ENCODE results near the gene PRXL2A. TPM values are rescaled to one million over a fixed set of nuclear protein-coding genes. Genes with fewer than 3 reads are reported as not detected.

PRXL2A gene
- total RNA-seq, 1 donor from 2014 or later = 29.9 TPM

DNA sequence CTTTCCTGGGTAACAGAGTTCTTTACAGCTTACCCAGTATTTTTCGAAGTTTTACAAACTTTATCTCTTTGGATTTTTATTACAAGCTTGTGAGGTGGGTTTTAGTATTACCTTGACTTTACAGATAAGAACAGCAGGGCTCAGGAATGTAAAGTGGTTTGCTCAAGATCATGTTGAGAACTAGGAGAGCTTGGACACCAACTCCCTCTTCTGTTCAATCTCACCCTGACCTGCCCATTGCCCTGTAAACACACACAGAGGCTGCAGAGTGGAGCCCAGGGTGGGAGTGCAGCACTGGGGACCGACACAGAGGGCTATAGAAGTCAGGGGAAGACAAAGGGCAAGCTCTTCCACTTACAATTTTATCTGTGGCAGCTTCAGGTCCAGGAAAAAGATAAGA is 41.2 kb downstream of the PRXL2A start:
- FAIRE-seq (no peak), DNase-seq (ENCODE audit: low read depth) (no peak)
- peaks cover 4% of the 10 kb centered on the region for H3K79me2 ChIP-seq (ENCODE audit: insufficient read depth, low read length)
- no peak overlapping the region for H2AFZ ChIP-seq (ENCODE audit: low read depth, low read length)
- no peak overlapping the region for H3K4me3 ChIP-seq (ENCODE audit: insufficient read depth, low read depth, low read length)
- no peaks in the 10 kb centered on the region for H3K9me3 ChIP-seq (ENCODE audit: insufficient read depth, low read depth, low read length)
- Mint-ChIP-seq H3K27me3 (ENCODE audit: low read depth, unreplicated experiment) (no peaks in the 10 kb centered on the region), H3K4me3 (ENCODE audit: unreplicated experiment) (no peak overlapping the region), H3K27ac (ENCODE audit: unreplicated experiment) (no peak overlapping the region), H3K36me3 (ENCODE audit: low read depth, unreplicated experiment) (no peaks in the 10 kb centered on the region), H3K4me1 (ENCODE audit: low read depth, unreplicated experiment) (peaks cover 15% of the 10 kb centered on the region), H3K9me3 (ENCODE audit: unreplicated experiment) (no peaks in the 10 kb centered on the region)
- no peak overlapping the region for H3K9ac ChIP-seq (ENCODE audit: low read length)
- TF ChIP-seq, protein P1, sequence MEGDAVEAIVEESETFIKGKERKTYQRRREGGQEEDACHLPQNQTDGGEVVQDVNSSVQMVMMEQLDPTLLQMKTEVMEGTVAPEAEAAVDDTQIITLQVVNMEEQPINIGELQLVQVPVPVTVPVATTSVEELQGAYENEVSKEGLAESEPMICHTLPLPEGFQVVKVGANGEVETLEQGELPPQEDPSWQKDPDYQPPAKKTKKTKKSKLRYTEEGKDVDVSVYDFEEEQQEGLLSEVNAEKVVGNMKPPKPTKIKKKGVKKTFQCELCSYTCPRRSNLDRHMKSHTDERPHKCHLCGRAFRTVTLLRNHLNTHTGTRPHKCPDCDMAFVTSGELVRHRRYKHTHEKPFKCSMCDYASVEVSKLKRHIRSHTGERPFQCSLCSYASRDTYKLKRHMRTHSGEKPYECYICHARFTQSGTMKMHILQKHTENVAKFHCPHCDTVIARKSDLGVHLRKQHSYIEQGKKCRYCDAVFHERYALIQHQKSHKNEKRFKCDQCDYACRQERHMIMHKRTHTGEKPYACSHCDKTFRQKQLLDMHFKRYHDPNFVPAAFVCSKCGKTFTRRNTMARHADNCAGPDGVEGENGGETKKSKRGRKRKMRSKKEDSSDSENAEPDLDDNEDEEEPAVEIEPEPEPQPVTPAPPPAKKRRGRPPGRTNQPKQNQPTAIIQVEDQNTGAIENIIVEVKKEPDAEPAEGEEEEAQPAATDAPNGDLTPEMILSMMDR (IDR thresholded peaks at IDR 0.05; ENCODE audit: insufficient read depth, low read depth, low read length) = no peak
- no peak for TF ChIP-seq EZH2 (IDR thresholded peaks at IDR 0.05; ENCODE audit: insufficient read depth, low read length)
- H3K36me3 ChIP-seq (ENCODE audit: insufficient read depth, low read length) = no peaks in the 10 kb centered on the region
- H3K27me3 ChIP-seq (ENCODE audit: insufficient read depth, low read length) = no peaks in the 10 kb centered on the region
- H3K27ac ChIP-seq (ENCODE audit: low read depth, low read length) = no peak overlapping the region
- H3K4me2 ChIP-seq (ENCODE audit: low read length) = no peak overlapping the region
- H3K4me1 ChIP-seq (ENCODE audit: insufficient read depth, low read length) = peaks cover 9% of the 10 kb centered on the region
- no peaks in the 10 kb centered on the region for H4K20me1 ChIP-seq (ENCODE audit: insufficient read depth, low read length)

DNA sequence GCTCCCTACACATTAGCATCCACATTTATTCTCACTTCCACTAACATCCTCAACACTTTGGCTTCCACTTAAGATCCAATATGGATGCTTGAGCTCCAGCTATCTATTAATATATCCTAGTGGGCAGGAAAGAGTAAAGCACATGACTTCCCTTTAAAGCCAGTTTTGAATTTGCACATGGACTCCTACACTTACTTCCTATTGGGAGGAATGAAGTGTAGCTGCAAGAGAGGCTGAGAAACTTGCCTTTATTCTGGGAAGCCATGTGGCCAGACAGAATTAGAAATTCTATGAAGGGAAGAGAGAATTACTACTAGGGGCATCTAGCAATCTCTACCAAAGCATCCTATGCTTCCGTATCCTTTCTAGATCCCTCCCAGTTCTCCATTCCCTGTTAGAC is 42.8 kb downstream of the PRXL2A start:
- no peak overlapping the region for H3K27ac ChIP-seq (ENCODE audit: low read depth, low read length)
- no peak overlapping the region for H3K9ac ChIP-seq (ENCODE audit: low read length)
- TF ChIP-seq, protein P1 (IDR thresholded peaks at IDR 0.05; ENCODE audit: insufficient read depth, low read depth, low read length) = no peak
- no peak for TF ChIP-seq EZH2 (IDR thresholded peaks at IDR 0.05; ENCODE audit: insufficient read depth, low read length)
- no peak overlapping the region for H3K27ac Mint-ChIP-seq (ENCODE audit: unreplicated experiment)
- peaks cover 17% of the 10 kb centered on the region for H3K4me1 Mint-ChIP-seq (ENCODE audit: low read depth, unreplicated experiment)
- no peak for FAIRE-seq
- peaks cover 19% of the 10 kb centered on the region for H3K79me2 ChIP-seq (ENCODE audit: insufficient read depth, low read length)
- no peak for DNase-seq (ENCODE audit: low read depth)
- no peak overlapping the region for H2AFZ ChIP-seq (ENCODE audit: low read depth, low read length)
- H4K20me1 ChIP-seq (ENCODE audit: insufficient read depth, low read length) = peaks cover 14% of the 10 kb centered on the region
- no peaks in the 10 kb centered on the region for H3K27me3 ChIP-seq (ENCODE audit: insufficient read depth, low read length)
- H3K4me1 ChIP-seq (ENCODE audit: insufficient read depth, low read length) = peaks cover 12% of the 10 kb centered on the region
- no peak overlapping the region for H3K4me3 ChIP-seq (ENCODE audit: insufficient read depth, low read depth, low read length)
- H3K4me2 ChIP-seq (ENCODE audit: low read length) = no peak overlapping the region
- H3K9me3 Mint-ChIP-seq (ENCODE audit: unreplicated experiment) = no peaks in the 10 kb centered on the region
- H3K27me3 Mint-ChIP-seq (ENCODE audit: low read depth, unreplicated experiment) = no peaks in the 10 kb centered on the region
- H3K4me3 Mint-ChIP-seq (ENCODE audit: unreplicated experiment) = no peak overlapping the region
- H3K9me3 ChIP-seq (ENCODE audit: insufficient read depth, low read depth, low read length) = no peaks in the 10 kb centered on the region
- H3K36me3 ChIP-seq (ENCODE audit: insufficient read depth, low read length) = no peaks in the 10 kb centered on the region
- H3K36me3 Mint-ChIP-seq (ENCODE audit: low read depth, unreplicated experiment) = peaks cover under 1% of the 10 kb centered on the region

DNA sequence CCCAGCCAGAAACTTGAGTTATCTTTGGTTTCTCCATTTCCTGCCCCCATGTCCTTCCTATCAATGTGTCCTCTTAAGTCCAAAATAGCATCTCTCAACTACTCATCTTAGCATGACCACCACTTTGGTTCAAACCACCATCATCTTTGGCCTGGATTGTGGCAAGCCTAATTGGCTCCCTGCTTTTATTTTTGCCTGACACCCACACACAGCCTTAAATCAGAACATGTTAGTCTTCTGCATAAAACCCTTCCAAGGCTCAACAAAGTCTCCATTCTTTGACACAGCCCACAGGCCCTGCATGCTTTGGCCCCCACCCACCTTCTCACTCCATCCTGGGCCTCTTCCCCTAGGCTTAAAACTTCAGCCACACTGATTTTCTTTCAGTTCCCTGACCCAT is 43.7 kb downstream of the PRXL2A start:
- FAIRE-seq (no peak), DNase-seq (ENCODE audit: low read depth) (no peak)
- Mint-ChIP-seq H3K9me3 (ENCODE audit: unreplicated experiment) (no peaks in the 10 kb centered on the region), H3K4me3 (ENCODE audit: unreplicated experiment) (no peak overlapping the region), H3K27me3 (ENCODE audit: low read depth, unreplicated experiment) (no peaks in the 10 kb centered on the region), H3K27ac (ENCODE audit: unreplicated experiment) (no peak overlapping the region), H3K36me3 (ENCODE audit: low read depth, unreplicated experiment) (peaks cover 3% of the 10 kb centered on the region), H3K4me1 (ENCODE audit: low read depth, unreplicated experiment) (peaks cover 17% of the 10 kb centered on the region)
- TF ChIP-seq EZH2 (IDR thresholded peaks at IDR 0.05; ENCODE audit: insufficient read depth, low read length) = no peak
- TF ChIP-seq, protein P1 (IDR thresholded peaks at IDR 0.05; ENCODE audit: insufficient read depth, low read depth, low read length) = no peak
- Histone ChIP-seq H3K79me2 (ENCODE audit: insufficient read depth, low read length) (peaks cover 29% of the 10 kb centered on the region), H3K9ac (ENCODE audit: low read length) (no peak overlapping the region), H4K20me1 (ENCODE audit: insufficient read depth, low read length) (peaks cover 23% of the 10 kb centered on the region), H3K4me3 (ENCODE audit: insufficient read depth, low read depth, low read length) (no peak overlapping the region), H3K4me1 (ENCODE audit: insufficient read depth, low read length) (peaks cover 17% of the 10 kb centered on the region), H3K4me2 (ENCODE audit: low read length) (no peak overlapping the region), H2AFZ (ENCODE audit: low read depth, low read length) (no peak overlapping the region), H3K9me3 (ENCODE audit: insufficient read depth, low read depth, low read length) (no peaks in the 10 kb centered on the region), H3K27ac (ENCODE audit: low read depth, low read length) (no peak overlapping the region), H3K36me3 (ENCODE audit: insufficient read depth, low read length) (no peaks in the 10 kb centered on the region), H3K27me3 (ENCODE audit: insufficient read depth, low read length) (no peaks in the 10 kb centered on the region)
